Measurements from ENCODE around the gene PTPN1.

DNA sequence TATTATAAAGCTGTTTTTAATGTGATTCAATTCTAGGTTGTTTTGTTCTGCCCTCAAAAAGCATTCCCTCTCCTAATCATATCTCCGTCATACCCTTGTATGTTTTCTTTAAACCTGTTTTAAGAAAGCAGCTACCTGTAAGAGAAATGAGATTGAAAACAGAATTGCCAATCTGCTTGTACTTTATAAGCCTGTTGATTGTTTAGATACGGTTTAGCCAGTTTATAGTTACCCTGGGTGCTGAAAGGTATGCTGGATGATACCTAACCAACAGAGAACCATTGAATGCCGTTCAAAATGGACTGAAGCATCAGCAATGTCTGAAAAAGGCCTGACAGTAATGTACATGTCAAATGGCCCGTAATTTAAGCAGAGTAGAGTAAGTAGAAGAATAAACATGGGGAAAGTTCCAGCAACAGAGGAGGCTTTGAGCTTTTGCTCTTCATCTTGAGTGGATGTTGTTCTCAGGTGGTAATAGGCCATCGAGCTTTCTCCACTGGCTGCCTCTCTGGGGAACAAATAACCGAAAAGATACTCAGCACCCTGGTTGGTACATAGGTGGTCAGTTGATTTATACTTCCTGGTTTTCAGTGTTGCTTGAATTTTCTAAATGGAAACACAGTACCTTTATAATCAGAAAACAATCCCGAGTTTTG, 27.5 kb downstream of the PTPN1 start:
- TF ChIP-seq, protein P1, sequence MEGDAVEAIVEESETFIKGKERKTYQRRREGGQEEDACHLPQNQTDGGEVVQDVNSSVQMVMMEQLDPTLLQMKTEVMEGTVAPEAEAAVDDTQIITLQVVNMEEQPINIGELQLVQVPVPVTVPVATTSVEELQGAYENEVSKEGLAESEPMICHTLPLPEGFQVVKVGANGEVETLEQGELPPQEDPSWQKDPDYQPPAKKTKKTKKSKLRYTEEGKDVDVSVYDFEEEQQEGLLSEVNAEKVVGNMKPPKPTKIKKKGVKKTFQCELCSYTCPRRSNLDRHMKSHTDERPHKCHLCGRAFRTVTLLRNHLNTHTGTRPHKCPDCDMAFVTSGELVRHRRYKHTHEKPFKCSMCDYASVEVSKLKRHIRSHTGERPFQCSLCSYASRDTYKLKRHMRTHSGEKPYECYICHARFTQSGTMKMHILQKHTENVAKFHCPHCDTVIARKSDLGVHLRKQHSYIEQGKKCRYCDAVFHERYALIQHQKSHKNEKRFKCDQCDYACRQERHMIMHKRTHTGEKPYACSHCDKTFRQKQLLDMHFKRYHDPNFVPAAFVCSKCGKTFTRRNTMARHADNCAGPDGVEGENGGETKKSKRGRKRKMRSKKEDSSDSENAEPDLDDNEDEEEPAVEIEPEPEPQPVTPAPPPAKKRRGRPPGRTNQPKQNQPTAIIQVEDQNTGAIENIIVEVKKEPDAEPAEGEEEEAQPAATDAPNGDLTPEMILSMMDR (IDR thresholded peaks at IDR 0.05): no peak
- TF ChIP-seq POLR2A (IDR thresholded peaks at IDR 0.05) (no peak), EP300 (IDR thresholded peaks at IDR 0.05) (no peak)
